NCI-H2029 (cell line): ENCODE measurements around the gene KTN1.

Experiments
- DNase-seq: peaks from one replicate; lab custom pipeline; 2025; lab: John Stamatoyannopoulos, UW

KTN1 gene

GRCh38 chr14:55717621-55718020 lies 137.6 kb downstream of the KTN1 start:
- no peak for DNase-seq

GRCh38 chr14:55718551-55718950 lies 138.5 kb downstream of the KTN1 start:
- no peak for DNase-seq

- DNase-seq = no peak
Measured at GRCh38 chr14:55720796-55721195, 140.8 kb downstream of the KTN1 start.

GRCh38 chr14:55721353-55721752 lies 141.3 kb downstream of the KTN1 start:
- DNase-seq = peak; percentile 48

GRCh38 chr14:55722054-55722453 lies 142.0 kb downstream of the KTN1 start:
- DNase-seq = no peak

- no peak for DNase-seq
Measured at GRCh38 chr14:55724736-55725135, 144.7 kb downstream of the KTN1 start.

- DNase-seq = peak; percentile 15
Measured at GRCh38 chr14:55730592-55731310, 150.7 kb downstream of the KTN1 start.

- DNase-seq = no peak
Measured at GRCh38 chr14:55731311-55731872, 151.4 kb downstream of the KTN1 start.

GRCh38 chr14:55731881-55732498 lies 152.0 kb downstream of the KTN1 start:
- peak; percentile 20 for DNase-seq

- no peak for DNase-seq
Measured at GRCh38 chr14:55733599-55733998, 153.6 kb downstream of the KTN1 start.
